ENCODE results near the gene EIF4G3. TPM values are rescaled to one million over a fixed set of nuclear protein-coding genes. Genes with fewer than 3 reads are reported as not detected.
A peak's percentile ranks its signal among the peaks of the same experiment; 100 is the strongest.
"Not testable (repeated sequence)": the region's sequence is repeated elsewhere in the genome, so short reads cannot be mapped to it uniquely, and the experiment has no call there.

The EIF4G3 gene
- total RNA-seq, 1 donor from 2014 or later, result 43.0 TPM

GRCh38 chr1:21174654-21175323, 1.9 kb downstream of the EIF4G3 start:
- H3K36me3 ChIP-seq, result no peaks in the 10 kb centered on the region
- peak overlapping the region; percentile 89 for H3K4me3 ChIP-seq
- ATAC-seq (no peak), DNase-seq (no peak)
- peak overlapping the region; percentile 93 for H3K27ac ChIP-seq
- intact Hi-C loops (cut with DNase I), result no loop called here
- H3K4me1 ChIP-seq, result peaks cover 29% of the 10 kb centered on the region
- TF ChIP-seq, protein P1, sequence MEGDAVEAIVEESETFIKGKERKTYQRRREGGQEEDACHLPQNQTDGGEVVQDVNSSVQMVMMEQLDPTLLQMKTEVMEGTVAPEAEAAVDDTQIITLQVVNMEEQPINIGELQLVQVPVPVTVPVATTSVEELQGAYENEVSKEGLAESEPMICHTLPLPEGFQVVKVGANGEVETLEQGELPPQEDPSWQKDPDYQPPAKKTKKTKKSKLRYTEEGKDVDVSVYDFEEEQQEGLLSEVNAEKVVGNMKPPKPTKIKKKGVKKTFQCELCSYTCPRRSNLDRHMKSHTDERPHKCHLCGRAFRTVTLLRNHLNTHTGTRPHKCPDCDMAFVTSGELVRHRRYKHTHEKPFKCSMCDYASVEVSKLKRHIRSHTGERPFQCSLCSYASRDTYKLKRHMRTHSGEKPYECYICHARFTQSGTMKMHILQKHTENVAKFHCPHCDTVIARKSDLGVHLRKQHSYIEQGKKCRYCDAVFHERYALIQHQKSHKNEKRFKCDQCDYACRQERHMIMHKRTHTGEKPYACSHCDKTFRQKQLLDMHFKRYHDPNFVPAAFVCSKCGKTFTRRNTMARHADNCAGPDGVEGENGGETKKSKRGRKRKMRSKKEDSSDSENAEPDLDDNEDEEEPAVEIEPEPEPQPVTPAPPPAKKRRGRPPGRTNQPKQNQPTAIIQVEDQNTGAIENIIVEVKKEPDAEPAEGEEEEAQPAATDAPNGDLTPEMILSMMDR (IDR thresholded peaks at IDR 0.05), result no peak
- no peaks in the 10 kb centered on the region for H3K9me3 ChIP-seq
- no peaks in the 10 kb centered on the region for H3K27me3 ChIP-seq (ENCODE audit: low read depth)

DNA sequence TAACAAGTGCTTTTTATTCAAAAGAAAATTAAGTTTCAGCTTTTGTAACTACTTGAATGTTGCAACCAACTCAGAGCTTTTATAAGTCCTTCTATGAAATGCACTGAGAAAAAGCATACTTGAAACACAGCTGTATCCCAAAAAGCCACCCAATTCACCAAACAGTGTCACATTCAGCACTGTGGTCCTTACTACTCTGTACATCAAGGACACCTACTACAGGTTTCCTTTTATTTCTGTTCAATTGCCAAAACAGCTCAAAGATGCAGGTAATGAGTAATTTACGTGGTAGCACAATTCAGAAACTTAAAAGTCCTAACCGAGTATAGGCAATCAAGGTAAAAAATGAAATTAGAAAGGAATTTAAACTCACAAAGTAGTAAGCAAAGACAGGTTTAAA, 2.5 kb downstream of the EIF4G3 start:
- intact Hi-C loops (cut with DNase I), result no loop called here
- ATAC-seq, result no peak
- Histone ChIP-seq H3K27me3 (ENCODE audit: low read depth) (no peaks in the 10 kb centered on the region), H3K27ac (peak overlapping the region; percentile 93), H3K4me3 (peak overlapping the region; percentile 89), H3K9me3 (no peaks in the 10 kb centered on the region), H3K4me1 (peaks cover 29% of the 10 kb centered on the region), H3K36me3 (peaks cover 6% of the 10 kb centered on the region)
- TF ChIP-seq, protein P1 (IDR thresholded peaks at IDR 0.05), result no peak
- DNase-seq, result no peak

DNA sequence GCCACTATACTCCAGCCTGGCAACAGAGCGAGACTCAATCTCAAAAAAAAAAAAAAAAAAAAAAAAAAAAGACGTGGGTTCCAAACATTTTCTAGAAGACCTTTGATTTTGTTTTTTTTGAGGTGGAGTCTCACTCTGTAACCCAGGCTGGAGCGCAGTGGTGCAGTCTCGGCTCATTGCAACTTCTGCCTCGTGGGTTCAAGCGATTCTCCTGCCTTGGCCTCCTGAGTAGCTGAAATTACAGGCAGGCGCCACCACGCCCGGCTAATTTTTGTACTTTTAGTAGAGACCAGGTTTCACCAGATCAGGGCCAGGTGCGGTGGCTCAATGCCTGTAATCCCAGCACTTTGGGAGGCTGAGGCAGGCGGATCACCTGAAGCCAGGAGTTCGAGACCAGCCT, 3.6 kb downstream of the EIF4G3 start:
- H3K27ac ChIP-seq; H3K4me3 ChIP-seq; intact Hi-C loops (cut with DNase I); DNase-seq; ATAC-seq; H3K27me3 ChIP-seq (ENCODE audit: low read depth); H3K9me3 ChIP-seq: not testable (repeated sequence)
- Histone ChIP-seq H3K4me1 (peaks cover 29% of the 10 kb centered on the region), H3K36me3 (peaks cover 17% of the 10 kb centered on the region)

- H3K27me3 ChIP-seq (ENCODE audit: low read depth); H3K9me3 ChIP-seq; intact Hi-C loops (cut with DNase I); H3K27ac ChIP-seq; DNase-seq; H3K4me3 ChIP-seq; ATAC-seq: not testable (repeated sequence)
- H3K4me1 ChIP-seq, result peaks cover 29% of the 10 kb centered on the region
- peaks cover 17% of the 10 kb centered on the region for H3K36me3 ChIP-seq
Measured at GRCh38 chr1:21170837-21171236, 5.9 kb downstream of the EIF4G3 start.

DNA sequence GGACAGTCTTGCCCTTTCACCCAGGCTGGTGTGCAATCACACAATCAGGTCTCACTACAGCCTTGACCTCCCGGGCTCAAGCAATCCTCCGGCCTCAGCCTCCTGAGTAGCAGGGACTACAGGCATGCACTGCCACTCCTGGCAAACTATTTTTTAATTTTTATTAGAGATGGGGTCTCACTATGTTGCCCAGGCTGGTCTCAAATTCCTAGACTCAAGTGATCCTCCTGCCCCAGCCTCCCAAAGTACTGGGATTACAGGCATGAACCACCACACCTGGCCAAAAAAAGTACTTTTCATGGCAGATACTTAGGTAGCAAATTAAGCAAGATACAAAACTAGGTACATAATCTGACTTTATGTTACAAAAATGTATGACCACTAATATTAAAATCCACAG, 8.3 kb downstream of the EIF4G3 start:
- intact Hi-C loops (cut with DNase I), result no loop called here
- Histone ChIP-seq H3K4me1 (peaks cover 9% of the 10 kb centered on the region), H3K27me3 (ENCODE audit: low read depth) (no peaks in the 10 kb centered on the region), H3K9me3 (no peaks in the 10 kb centered on the region), H3K4me3 (no peak overlapping the region), H3K27ac (no peak overlapping the region), H3K36me3 (peaks cover 17% of the 10 kb centered on the region)
- DNase-seq (no peak), ATAC-seq (no peak)
- TF ChIP-seq, protein P1 (IDR thresholded peaks at IDR 0.05), result no peak

GRCh38 chr1:21165646-21166045, 11.1 kb downstream of the EIF4G3 start:
- H3K4me1 ChIP-seq, result peaks cover 10% of the 10 kb centered on the region
- intact Hi-C loops (cut with DNase I), result no loop called here
- TF ChIP-seq, protein P1 (IDR thresholded peaks at IDR 0.05), result no peak
- no peaks in the 10 kb centered on the region for H3K27me3 ChIP-seq (ENCODE audit: low read depth)
- no peak overlapping the region for H3K27ac ChIP-seq
- no peaks in the 10 kb centered on the region for H3K9me3 ChIP-seq
- no peak overlapping the region for H3K4me3 ChIP-seq
- peaks cover 30% of the 10 kb centered on the region for H3K36me3 ChIP-seq
- DNase-seq (no peak), ATAC-seq (no peak)

Data from lower lobe of right lung (tissue), 2 donors.